C4-2B (cell line): ENCODE results near the gene RFX8.

Experiments
- ZFX ChIP-seq: fragments of 450-650 bp; IDR thresholded peaks from 2 replicates; pipeline ENCODE4 v1.6.1; 2017
- TF ChIP-seq, protein P1 (sequence below): fragments of 450-650 bp; conservative IDR thresholded peaks from 2 replicates; pipeline ENCODE4 v1.5.1; 2017; ENCODE audit warnings: mild to moderate bottlenecking

DNA sequence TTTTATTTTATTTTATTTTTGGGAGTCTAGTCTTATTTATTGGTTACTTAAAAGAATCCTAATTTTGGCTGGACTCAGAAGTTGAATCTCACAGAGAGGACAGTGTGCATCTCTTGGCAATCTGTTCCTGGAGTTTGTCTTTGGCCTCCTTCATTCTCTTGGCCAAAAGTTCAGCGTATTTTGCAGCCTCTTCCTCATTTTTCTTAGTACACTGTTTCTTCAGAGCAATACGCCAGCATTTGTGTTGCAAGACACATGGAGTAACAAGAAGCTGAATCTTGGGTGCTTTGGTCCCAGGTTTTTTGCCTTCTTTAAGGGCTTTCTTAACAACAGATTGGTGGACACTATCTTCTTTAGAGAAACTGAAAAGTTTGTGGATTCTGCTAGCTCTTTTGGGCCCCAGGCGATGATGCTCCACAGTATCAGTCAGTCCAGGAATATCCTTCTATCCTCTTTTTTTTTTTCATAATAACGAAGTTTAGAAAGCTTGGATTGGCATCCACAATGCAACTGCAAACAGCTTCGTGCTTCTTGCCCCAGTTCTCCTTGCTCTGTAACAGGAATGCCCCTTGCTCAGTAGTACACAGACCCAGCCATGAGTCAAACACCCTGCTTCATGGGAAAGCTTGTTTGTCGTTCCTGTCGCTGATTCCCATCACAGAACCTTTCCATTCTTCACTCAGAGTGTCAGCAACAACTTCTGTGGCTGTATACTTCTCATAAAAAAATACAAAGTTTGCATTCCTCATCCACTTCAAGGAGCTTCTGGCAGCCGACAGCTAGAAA, 34.8 kb upstream of the RFX8 start:
- TF ChIP-seq, protein P1, sequence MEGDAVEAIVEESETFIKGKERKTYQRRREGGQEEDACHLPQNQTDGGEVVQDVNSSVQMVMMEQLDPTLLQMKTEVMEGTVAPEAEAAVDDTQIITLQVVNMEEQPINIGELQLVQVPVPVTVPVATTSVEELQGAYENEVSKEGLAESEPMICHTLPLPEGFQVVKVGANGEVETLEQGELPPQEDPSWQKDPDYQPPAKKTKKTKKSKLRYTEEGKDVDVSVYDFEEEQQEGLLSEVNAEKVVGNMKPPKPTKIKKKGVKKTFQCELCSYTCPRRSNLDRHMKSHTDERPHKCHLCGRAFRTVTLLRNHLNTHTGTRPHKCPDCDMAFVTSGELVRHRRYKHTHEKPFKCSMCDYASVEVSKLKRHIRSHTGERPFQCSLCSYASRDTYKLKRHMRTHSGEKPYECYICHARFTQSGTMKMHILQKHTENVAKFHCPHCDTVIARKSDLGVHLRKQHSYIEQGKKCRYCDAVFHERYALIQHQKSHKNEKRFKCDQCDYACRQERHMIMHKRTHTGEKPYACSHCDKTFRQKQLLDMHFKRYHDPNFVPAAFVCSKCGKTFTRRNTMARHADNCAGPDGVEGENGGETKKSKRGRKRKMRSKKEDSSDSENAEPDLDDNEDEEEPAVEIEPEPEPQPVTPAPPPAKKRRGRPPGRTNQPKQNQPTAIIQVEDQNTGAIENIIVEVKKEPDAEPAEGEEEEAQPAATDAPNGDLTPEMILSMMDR = no peak
- no peak for TF ChIP-seq ZFX
